Activated CD4-positive, alpha-beta T cell treated with anti-CD3 and anti-CD28 coated beads for 24 hours (primary cell): ENCODE results near the gene LRMDA.

Source experiments
- DNase-seq, 2 donors: peaks; one replicate each; pipeline ENCODE4 v3.0.0-alpha.2; 2020; ENCODE audit warnings: low read depth in 2 of 2

The LRMDA gene

DNA sequence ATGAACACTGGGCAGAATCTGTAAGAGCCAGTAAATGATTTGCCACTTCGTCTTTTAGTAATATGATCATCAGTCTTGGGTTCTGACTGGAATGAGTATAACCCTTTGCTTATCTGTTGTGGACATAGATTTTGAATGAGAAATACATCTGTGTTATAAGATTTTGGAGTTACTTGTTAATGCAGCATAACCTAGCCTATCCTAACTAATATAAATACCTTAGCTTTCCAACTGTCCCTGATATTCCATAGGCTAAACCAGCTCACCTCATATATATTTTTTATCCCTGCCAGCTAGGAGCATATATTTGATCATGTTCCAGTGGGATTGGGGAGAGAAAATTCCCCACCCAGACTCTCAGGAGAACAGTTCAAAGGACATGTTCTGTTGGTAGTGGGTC lies 15.1 kb downstream of the LRMDA start:
- DNase-seq = no peak

DNA sequence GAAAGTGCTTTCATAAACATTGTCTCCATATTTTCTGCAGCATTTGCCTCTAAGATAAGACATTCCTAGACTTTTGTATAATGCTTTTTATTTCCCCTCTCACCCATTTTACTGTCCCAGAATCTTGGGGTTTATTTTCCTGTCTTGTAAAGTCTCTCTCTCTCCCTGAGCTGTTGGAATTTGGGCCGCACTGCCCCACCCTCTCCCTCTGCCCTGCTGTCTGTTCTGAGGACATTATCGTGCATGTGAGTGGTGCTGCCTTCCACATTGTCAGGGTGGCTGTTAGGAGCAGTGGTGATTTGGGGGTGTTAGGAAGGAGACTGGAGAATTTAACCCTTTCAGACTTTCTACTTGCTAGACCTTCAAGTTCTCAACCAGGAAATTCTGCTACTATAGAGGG lies 16.7 kb downstream of the LRMDA start:
- DNase-seq = no peak

DNA sequence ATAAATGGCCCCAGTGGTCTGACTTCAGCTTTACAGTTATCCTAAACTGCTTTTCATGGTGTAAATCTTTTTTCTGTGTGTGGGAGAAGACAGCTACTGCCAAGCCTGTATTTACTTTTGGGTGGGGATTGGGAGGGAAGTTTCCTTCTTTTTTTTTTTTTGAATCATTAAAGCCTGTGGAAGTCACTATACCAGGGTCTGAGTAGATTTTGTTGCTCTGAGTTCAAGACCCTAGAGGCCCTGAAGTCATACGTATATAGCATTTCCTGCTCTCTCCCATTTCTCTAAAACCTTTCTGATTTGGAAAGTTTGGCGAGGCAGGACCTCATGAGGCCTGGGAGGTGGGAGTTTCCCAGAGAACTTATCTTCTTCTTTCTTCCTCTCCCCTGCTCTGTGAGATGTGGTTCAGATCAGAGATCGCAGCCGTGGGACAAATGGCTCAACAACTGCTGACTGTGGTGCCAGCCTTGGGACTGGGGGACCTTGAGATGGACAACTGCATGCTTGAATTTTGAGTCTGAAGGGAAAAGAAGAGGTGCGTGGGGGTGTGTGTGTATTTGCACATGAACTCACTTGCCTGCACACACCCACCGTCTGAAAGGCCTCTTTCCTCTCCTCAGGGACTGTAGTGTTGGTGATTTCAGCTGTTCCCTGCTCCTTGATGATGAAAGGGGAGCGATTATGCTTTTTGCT lies 18.1 kb downstream of the LRMDA start:
- no peak for DNase-seq

DNA sequence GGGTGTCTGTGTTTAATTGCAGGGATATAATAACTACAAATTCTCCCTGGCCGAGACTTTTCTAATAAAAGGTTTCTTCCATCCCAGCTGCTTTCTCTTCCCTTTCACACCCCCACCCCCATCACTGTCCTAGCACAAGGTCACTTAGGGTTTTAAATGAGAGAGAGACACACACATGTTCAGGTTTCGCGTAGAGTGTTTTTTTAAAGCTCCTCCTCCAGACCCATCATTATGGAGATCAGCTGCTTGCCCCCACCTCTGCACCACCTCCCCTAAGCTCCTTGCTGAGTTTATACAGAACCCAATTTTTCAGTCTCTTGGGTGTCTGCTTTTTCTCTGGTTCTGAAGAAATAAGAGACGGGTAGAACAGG lies 18.6 kb downstream of the LRMDA start:
- DNase-seq = no peak

DNA sequence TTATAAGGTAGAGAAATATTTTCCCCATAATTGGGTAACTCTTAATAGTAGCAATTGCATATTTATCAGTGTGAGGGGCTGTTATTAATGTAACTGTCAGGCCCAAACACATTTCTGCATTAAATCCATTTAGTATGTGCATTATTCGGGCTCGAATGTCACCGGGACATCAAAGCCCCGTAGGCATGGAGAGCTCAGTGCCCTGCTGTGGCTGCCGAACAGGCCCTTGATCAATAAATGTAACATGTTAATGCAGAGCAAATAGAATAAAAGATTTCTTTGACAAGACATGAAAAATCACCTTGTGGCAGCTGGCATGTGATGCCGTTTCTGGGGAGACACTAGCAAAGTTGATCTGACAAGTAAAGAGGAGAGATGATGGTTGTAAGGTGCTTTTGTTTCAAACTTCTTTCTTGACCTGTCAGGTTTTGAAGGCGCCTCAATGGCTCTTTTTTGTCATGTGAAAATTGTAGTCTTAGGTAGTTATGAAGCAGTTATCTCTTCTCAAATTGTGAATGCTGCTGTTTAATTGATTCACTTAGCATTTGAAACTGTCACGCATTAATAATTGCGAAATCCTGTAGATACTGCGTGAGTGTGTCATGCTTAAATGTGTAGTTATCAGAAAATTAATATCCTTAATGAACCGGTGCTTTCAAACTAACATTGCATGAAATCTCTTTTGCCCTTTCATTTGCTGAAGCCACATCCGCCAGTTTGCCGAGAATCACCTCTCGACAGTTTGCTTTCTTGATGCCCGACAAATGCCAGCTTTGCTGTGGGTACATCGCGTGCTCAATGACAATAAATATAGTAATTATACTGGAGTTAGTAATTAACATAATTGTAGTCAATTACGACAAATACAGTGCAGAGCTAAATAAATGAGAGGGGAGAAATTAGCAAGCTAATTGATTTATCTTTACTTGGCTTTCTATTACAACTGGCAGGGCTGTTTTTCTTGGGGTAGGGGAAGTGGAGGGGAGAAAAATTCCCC lies 19.5 kb downstream of the LRMDA start:
- DNase-seq = no peak

DNA sequence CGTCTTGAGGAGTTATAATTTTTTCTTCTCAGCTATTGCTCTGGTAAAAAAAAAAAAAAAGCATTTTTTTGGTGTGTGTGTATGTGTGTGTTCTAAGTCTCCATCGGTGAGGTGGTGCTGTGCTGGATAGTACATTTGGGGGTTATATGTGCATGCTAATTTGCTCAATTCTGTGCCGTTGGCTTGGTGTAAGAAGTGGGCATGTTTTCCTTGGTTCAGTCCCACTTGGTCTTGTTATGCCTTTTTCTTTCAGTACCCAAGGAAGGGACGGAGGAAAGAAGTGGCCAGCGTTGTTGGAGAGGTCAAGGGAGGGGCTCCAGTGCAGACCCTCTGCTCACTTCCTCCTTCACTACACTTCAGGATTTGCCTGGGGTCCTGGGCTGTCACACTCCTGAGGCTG lies 20.4 kb downstream of the LRMDA start:
- DNase-seq = no peak

DNA sequence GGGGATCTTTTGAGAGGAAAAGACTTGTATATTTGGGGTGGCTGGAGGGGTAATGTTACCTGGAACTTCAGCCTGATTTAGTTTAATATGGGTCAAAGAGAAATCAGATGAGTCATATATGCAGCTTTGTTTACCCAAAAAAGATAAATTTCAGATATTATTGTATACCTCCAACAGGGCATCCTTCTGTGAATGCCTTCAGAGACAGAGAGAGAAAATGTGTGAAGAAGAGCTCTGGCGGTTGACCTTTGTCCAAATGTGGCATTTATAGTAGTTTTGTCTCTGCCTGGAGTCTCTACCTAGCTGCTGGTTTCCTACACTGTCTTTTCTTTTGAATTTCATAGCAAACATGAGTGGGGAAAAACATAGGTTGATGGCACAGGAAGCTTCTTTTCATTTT lies 21.6 kb downstream of the LRMDA start:
- no peak for DNase-seq

DNA sequence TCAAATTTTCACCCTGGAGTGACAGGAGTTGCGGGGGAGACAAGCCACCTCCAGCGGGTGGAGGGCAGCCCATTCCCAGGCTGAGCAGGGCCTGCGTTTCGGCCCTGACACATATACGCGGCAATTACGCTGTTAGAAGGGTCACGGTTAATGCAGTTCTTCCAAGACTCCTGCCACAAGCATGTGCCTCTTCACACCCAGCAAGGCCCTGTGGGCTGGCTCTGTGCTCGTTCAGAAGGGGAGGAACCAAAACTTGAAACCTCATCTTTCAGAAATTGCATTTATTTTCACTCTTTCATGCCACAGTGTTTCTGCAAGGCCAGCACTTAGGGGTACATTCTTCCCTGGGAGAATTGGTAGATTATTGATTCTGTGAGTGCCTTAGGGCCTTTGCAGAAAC lies 24.7 kb downstream of the LRMDA start:
- DNase-seq = no peak

DNA sequence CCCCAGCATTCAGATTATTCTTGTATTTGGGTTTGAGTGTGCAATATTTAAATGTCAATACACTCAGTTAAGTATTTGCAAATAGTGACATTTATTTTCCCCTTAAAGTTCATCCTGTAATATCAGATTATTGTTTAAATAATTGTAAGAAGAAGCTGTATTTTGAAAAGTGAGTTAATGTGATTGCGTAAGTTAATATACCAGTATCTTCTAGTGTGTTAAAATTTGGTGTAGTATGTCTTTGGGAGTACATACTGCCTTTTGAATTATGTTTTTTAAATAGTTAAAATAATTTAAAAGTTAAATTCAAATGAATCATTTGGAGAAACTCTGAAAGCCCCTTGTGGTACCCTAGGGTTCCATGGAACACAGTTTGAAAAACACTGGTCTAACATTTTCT lies 28.6 kb downstream of the LRMDA start:
- DNase-seq = no peak

DNA sequence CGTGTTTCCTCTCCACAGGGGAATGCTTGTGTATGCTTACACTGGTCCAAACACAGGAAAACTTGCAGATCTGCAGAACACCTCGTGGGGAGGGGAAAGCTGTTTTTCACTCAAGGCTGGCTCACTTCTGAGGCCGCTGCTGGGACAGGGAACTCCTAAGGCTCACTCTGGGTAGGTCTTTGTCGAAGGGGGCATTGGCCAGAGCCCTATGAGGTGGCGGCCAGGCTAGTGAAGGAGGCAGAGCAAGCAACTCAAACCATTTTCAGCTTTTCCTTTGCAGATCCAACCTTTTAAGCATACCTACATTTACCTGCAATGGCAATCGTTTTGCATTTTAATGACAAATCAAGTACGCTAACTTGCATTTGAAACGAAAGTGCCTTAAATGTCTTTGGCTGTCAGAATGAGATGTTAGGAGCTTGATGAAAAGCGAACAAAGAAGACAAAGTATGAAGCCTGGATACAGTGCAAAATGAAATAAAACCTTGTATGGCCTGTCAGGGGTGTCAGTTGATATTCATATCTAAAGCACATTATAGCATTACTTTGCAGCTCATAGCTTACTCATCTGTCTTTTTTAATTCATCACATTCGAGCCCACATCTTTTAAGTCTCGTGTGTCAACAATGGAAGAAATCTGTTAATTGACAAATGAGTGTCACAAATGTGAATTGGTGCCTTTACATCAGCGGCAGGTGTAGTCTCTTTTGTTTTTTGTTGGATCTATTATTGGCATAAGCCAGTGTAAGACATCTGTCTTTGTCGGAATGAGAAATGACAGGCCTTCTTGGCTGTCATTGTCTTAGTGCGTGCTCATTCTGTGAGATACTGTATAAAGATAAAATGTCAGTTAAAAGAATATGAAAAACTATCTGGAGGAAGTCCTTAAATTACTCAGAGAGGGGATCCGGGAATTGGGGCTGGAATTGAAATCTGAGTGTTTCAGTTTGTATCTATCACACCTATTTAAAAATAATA lies 30.5 kb downstream of the LRMDA start:
- DNase-seq = no peak

DNA sequence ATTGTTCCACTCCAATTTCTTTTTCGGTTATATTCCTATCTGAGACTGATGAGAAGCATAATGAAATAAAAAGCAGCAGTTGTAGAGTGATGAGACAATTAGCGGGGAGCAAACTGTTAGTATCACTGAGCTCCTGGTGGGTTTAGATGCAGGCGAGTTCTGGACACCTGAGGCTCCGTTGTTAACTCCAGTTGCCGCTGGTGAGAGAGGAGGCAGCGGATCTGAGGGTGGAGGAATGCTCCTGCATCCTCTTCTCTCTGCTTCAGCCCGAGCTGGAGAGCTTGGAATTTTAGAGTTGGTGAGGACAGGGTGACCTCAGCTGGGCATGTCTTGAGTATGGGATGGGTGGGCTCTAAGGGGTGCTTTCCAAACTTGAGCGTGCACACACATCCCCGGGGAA lies 31.4 kb downstream of the LRMDA start:
- DNase-seq = no peak

DNA sequence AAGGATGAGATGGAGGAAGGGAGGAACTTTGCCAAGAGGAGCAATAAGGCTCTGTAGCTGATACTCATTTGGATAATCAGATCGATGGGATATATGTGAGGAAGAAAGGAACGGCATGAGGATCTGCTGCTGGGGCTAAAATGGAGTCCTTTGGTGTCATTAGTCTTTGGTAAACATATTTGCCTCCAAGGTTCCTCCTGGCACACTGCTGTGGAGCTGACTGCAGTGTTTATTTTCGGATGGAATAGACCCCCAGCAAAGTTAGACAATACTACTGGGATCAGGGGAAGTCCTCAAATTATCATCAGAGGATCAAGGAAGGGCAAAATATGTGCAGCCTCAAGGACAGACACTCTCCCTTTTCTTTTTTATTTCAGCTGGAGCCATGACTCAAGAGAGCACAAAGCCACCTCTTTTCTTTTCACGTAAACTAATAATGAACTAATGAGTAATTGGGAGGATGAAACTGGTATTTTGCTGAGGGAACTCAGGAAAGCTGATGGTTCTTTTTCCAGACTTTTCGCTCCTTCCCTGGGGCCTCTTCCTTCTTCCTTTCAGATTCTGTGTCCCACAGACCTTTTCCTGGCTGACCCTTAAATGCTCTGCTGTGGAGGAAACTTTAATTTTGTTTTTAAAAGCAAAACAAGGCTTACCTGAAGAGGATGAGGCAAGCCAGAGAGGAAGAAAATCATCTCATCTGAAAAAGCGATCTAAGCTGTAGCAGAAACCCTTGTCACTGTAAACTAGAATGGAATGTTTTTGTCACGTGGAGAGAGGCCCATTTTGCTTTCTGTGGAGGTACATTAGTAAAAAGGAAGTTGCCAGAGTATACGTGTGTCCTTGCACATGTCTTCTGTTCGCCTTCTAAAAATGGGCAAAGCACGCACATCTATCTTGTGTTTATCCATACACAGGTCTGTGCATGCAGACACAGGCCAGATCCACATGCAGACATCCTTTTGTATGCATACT lies 33.3 kb downstream of the LRMDA start:
- DNase-seq = no peak

DNA sequence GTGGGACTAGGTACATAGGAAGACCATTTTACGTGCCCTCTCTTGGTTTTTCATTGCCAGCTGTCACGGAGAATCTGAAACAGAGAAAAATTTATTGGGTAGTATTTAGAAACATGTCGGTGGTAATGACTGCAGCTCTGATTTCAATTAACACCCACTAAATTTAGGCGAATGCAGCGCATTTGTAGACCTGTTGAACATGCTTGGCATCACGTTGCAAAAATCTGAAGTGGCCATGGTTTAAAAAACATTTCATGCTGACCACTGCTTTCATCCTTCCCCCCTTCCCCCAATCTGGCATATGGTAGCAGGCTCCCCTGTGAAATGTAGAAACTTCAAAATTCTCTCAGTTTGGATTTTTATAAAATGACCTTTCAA lies 34.0 kb downstream of the LRMDA start:
- no peak for DNase-seq

DNA sequence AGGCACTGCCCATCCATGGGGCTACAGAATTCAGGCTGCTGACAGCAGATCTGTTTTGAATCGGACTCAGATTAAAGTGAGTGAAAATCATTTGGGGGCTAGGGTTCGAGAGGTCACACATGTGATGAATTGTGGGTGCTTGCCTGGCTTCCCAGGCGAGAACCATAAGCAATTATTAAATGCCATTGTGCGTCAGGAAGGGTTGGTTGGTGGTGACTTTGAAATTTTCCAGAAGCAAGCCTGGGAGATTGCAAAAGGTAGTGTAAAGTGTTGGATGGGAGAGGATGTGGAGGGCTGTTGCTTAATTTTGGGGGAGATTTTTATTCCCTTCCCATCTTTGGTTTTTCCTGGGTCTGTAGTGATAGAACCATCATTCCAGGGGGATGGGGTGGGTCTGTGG lies 34.6 kb downstream of the LRMDA start:
- DNase-seq = no peak

DNA sequence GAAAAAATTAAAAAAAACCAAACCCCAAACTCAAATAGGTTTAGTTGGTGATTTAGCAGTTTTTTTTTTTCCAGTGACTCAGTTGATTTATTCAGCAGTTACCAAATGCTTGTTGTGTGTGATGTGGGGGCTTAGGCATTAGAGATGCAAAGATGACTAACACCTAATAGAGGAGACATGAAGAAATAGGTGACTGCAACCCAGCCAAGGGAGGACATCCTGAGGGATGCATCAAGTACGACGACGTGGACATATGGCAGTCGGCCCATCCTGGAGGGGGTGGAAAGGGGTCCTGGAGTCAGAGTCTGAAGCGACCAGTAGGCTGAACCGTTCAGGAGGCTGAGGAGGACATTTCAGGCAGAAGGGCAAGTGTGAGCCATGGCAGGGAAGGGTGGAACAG lies 35.5 kb downstream of the LRMDA start:
- DNase-seq = no peak

DNA sequence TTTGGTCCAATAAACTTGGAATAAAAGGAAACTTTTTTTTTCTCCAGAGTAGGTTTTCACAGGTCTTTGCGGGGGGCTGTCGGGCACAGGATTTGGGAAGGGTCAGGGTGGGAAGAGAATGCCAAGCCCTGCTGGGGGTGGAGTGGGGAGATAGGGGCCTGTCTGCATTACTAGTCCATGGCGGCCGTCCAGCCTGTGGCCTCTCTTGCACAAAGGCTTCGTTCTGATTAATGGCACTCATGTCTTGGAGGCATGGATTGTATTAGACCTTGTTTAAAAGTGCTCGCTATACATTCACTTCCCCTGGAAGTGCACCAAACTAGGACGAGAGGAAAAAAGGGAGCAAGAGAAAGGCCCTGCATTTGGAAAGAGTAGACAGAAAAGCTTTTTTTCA lies 37.2 kb downstream of the LRMDA start:
- DNase-seq = no peak

DNA sequence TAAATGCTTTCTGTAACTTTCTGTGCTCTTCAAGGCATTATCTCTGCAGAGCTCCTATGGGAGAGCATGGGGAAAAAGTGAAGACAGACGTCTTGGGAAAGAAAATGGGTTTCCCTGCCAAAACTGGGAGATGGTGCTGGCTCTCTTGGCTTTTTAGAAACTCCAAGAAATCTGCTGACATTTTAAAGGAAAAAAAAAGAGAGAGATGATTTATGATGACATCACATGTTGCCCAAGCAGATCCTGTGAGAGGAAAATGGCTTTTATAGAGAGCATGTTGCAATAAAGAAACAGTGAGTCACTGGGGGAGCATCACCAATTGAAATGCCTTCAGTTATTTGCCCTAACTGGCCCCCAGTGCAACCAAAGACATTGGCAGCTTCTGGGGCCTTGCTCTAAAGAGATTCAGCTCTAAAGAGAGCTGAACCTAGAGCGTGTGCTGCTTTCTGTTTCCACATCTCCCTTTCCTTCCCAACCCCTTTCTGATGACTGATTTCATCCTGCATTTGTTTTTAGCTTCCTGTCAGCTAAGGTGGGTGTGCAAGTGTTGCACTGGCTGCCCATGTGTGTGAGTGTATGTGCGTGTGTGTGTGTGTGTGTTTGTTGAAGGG lies 37.7 kb downstream of the LRMDA start:
- no peak for DNase-seq

DNA sequence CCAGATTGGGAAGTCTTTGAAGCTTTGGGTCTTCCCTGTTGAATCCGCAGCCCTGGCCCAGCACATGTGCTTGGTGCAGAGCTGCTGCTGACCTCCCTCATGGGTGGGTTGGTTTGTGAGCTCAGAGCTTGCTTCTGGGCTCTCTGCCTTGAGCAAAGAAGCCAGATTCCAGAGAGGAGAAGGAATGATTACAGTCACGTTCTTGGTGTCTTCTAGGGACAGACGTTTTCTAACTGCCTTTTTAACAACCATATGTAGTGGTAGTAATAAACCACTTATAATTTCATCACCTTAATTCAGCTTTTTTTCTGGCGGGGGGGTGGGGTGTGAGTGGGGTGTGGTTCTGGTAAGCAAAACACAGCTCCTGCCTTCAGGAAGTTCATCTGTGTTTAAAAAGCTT lies 39.5 kb downstream of the LRMDA start:
- DNase-seq = no peak

DNA sequence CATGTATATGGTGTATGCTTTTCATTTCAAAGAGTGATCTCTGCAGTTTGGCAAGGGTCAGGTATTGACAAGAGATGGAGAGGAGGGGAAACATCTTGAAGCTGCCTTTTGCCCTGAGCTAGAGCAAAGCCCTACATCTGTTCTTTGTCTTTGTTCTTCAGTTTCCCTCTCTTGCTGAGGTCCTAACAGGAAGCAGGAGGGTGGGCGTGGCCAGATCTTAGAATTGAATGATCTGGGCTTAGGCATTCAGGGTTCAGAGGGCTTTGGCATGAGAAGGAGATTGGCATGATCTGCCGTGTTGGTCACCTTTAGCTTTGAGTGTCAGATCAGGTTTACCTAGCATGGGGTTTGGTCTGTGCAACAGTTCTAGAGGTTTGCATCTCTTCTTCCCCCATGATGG lies 41.3 kb downstream of the LRMDA start:
- DNase-seq = no peak

DNA sequence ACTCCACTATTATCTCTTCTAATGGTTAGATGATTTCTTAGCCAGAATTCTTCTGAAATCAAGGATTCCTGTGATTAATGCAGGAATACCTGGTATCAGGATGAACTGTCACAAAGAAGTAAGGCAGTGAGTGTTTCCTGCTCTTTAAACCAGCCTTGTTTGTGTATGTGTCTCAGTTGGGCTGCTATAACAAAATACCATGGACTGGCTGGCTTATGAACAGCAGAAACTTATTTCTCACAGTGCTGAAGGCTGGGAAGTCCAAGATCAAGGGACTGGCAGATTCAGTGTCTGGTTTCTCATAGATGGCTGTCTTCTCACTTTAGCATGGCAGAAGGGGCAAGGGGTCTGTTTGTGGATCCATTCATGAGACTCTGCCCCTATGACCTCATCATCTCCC lies 42.7 kb downstream of the LRMDA start:
- no peak for DNase-seq
